ENCODE data around the gene HHLA2.
"Not testable (repeated sequence)": the region's sequence is repeated elsewhere in the genome, so short reads cannot be mapped to it uniquely, and the experiment has no call there.

Gene HHLA2

GRCh38 chr3:108341911-108342310 lies 45.6 kb downstream of the HHLA2 start:
- DNase-seq (ENCODE audit: low read depth in 3 of 3), result no peak

DNA sequence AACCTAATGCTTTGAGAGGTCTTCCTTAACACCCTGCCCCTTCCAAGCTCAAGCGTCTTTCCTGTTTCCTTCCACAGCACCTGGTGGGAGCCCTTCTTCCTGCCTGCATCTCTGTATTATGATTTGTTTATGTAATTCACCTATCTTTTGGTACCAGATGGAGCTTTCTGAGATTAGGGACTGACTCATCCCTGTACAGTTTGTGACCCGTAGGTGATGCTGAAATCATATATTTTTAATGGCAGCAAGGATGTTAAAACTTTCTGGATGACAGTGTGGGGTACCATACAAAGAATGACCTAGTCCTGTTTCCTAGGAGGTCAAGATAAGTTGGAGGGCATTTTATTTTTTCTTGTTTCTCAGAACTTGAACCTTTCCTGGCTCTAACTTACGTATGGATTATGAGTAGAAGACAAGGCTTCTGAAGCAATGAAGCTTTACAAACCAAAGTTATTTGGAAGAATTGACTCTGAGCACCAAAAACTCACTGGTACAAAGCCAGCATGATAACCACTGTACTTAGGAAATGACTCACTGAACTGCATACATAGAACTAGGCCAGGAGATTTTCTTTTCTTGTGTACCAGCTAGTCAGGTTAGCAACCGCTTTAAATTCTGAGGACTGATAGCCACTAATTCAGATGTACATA lies 46.6 kb downstream of the HHLA2 start:
- no peak for DNase-seq (ENCODE audit: low read depth in 3 of 3)

DNA sequence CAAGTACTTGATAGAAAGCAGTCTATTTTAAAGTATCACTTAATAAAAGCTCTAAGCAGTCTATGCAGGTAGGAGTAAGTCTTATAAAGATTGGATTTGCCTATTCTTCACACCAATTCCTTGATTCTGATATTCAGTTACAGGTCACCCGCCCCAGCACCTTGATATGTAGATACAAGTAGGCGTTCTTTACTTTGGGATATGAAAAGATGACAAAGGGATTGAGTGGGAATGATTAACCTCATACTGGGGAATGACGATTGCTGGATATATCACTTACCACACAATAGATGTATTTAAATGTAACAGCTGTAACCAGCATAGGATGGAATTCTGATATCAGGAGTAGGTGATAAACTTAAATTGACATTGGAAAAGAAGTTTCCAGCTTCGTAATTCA lies 47.1 kb downstream of the HHLA2 start:
- no peak for DNase-seq (ENCODE audit: low read depth in 3 of 3)

GRCh38 chr3:108345492-108346205 lies 49.3 kb downstream of the HHLA2 start:
- DNase-seq (ENCODE audit: low read depth in 3 of 3), result no peak

- DNase-seq (ENCODE audit: low read depth in 3 of 3), result no peak
These were observed 50.2 kb downstream of the HHLA2 start for GRCh38 chr3:108346301-108347227.

DNA sequence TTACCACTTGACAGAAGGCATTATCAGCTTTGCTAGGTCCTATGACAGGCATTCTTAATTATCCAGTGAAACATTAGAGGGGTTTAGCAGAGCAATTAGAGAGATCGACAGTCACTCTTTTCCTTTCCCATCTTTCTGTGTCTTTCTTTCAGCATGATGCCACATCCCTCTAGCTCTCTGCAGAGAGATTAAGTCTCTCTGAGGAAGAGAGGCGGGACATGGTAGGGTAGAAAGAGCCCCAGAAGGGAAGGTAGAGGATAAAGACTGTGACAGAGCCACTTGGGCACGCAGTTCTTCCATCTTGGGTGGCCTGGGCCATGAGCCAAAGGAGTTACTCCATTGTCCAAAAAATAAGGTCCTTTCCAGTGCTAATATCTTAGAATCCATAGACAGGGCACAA lies 55.8 kb downstream of the HHLA2 start:
- DNase-seq (ENCODE audit: low read depth in 3 of 3), result no peak

GRCh38 chr3:108354562-108354961 lies 58.2 kb downstream of the HHLA2 start:
- no peak for DNase-seq (ENCODE audit: low read depth in 3 of 3)

- no peak for DNase-seq (ENCODE audit: low read depth in 3 of 3)
These were observed 60.7 kb downstream of the HHLA2 start for GRCh38 chr3:108357042-108357441.

DNA sequence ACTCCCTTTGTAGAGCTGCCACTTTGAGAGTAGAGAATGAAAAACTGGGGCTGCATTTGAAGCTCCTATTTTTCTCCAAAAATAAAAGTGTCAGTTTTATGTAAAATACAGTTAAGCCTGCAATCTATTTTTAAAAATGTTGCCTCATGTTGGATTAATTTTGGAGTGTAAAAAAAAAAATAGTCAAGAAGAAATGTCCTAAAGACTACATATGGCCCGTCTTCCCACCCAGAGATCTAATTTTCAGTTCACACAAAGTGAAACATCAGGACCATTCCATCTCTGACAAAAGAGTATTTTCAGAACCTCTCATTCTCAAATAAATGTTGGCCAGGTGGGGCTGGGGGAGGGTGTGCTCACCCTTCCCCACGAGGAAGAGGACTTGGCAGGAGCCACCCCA lies 62.7 kb downstream of the HHLA2 start:
- no peak for DNase-seq (ENCODE audit: low read depth in 3 of 3)

DNA sequence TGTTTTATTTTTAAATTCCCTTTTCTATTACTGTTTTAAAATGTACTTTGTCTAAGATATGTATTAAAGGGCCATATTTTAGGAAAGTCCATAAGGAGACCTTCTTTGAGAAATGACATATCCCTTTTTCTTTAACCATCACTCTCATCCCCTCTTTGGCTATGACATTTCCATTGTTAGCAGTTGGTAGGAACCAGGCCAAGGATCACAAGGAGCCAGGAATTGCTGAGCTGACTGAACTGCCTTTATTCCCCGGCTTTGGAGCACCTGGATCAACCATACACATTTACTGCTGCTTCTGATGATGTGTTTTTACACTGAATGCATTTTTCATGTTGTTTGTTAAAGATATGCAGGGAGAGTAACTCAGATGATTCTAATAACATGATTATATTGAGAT lies 79.7 kb downstream of the HHLA2 start:
- DNase-seq (ENCODE audit: low read depth in 3 of 3), result no peak

GRCh38 chr3:108377384-108377783 lies 81.0 kb downstream of the HHLA2 start:
- no peak for DNase-seq (ENCODE audit: low read depth in 3 of 3)

DNA sequence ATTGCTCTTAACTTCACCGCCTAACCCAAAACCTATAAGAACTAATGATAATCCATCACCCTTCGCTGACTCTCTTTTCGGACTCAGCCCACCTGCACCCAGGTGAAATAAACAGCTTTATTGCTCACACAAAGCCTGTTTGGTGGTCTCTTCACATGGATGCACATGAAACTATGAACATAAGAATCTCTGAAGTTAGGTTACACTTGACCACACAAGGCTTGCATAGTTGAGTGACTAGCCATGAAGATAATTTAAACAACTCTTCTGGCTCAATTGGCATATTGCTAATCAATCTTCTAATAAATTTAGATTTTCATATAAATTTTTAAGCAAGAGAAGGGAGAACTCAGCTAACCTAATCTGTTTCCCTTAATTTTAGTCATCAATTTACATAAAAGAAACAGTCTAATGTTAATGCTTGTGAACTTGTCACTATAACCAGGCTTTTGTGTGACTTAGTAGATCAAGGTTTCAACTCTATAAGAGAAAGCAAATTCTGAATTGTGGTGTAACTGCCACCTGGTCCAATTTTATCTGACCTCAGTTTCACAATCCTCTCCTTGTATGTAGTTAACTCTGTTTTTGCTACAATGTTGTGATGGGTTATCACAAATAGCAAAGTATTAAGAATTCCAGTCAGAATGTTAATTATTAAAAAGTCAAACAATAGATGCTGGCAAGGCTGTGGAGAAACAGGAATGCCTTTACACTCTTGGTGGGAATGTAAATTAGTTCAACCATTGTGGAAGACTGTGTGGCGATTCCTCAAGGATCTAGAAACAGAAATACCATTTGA lies 82.0 kb downstream of the HHLA2 start:
- DNase-seq (ENCODE audit: low read depth in 3 of 3), result no peak

DNA sequence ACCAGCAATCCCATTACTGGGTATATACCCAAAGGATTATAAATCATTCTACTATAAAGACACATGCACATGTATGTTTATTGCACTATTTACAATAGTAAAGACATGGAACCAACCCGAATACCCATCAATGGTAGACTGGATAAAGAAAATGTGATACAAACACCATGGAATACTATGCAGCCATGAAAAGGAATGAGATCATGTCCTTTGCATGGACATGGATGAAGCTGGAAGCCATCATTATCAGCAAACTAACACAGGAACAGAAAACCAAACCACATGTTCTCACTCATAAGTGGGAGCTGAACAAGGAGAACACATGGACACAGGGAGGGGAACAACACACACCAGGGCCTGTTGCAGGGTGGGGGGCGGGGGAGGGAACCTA lies 82.6 kb downstream of the HHLA2 start:
- DNase-seq (ENCODE audit: low read depth in 3 of 3), result not testable (repeated sequence)

GRCh38 chr3:108380128-108380795 lies 83.9 kb downstream of the HHLA2 start:
- no peak for DNase-seq (ENCODE audit: low read depth in 3 of 3)

DNA sequence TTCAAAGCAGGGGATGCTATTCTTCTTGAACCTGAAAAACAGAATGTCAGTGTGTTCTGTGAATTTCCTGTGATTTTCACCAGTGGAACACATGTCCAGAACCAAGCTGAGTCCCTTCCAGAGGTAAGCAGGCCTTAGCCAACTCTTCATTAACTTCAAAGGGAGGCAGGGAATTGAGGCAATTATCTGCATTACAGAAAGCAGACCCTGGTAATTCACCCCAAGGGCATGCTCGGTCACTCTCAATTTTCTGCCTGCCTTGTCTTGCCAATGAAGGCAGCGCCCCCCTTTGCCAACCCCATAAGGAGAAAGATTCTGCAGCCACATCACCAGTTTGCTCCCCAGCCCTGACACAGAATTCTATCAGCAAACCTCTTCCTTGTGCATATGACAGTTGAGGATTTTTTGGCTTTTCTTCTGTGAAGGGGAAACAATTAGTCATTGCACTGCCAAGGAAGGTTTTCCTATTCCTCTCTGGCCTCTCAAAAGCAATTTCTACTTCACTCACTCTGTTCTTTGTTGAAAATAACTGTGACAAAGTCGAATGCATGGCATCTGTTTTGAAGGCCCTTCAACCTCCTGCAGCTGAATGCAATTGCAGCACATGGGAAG lies 85.3 kb downstream of the HHLA2 start:
- no peak for DNase-seq (ENCODE audit: low read depth in 3 of 3)

DNA sequence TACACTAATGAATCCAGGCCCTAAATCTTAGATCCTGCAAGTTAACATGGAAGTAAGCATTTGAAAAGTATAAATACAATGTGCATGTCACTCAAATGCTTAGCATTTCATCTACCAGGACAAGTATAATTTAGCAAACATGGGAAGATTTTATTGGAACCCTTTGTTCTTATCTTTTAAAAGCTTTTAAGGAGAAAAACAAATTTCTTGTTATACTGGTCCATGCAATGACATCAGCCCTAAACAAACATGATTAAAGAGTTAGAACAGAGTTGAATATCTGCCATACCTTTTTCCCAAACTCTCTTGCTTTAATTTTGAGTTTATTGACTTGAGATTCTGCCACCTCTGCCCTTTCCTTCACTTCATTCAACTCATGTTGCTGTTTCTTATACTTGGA lies 87.0 kb downstream of the HHLA2 start:
- DNase-seq (ENCODE audit: low read depth in 3 of 3), result no peak

- no peak for DNase-seq (ENCODE audit: low read depth in 3 of 3)
These were observed 90.7 kb downstream of the HHLA2 start for GRCh38 chr3:108387063-108387462.

GRCh38 chr3:108388136-108389132 lies 92.1 kb downstream of the HHLA2 start:
- DNase-seq (ENCODE audit: low read depth in 3 of 3), result no peak

DNA sequence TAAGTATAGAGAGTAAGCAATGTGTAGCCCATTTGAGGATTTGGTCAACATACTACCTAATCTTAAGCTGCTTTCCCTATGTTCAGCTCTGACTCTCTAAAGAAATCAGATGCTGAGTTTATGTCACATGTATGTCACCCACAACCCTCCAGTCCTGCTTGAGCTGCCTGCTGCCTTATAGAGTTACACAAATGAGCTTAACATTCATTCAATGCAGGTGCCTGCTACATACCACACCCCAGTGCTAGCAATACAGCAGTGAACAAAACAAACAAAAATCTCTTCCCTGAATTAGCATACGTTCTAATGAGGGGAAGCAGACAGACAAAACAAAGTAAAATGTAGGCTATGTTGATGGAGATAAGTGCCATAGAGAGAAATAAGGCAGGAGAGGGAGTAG lies 93.0 kb downstream of the HHLA2 start:
- DNase-seq (ENCODE audit: low read depth in 3 of 3), result no peak

Data from stimulated activated CD4-positive, alpha-beta T cell treated with anti-CD3 and anti-CD28 coated beads, TNF-alpha, amount 100 ng/mL, for 4 hours (primary cell).